ENCODE results near the gene MYL9. TPM values are rescaled to one million over a fixed set of nuclear protein-coding genes. Genes with fewer than 3 reads are reported as not detected.
"Not testable (repeated sequence)": the region's sequence is repeated elsewhere in the genome, so short reads cannot be mapped to it uniquely, and the experiment has no call there.

Gene MYL9
- total RNA-seq, 2 experiments from 2014 or later: not detected

GRCh38 chr20:36562724-36563123 is 21.4 kb downstream of the MYL9 start:
- ChIA-PET CTCF (no interaction called here), POLR2A (no interaction called here)
- peaks cover 9% of the 10 kb centered on the region for H3K36me3 Mint-ChIP-seq (ENCODE audit: low read depth)
- no peaks in the 10 kb centered on the region for H3K27me3 Mint-ChIP-seq
- DNase-seq (no peak), ATAC-seq (no peak)
- peaks cover 7% of the 10 kb centered on the region for H3K9me3 Mint-ChIP-seq
- H3K4me1 Mint-ChIP-seq (ENCODE audit: low read depth): peaks cover 3% of the 10 kb centered on the region
- intact Hi-C loops (cut with micrococcal nuclease): no loop called here
- H3K4me3 Mint-ChIP-seq: no peak overlapping the region
- TF ChIP-seq CTCF (IDR thresholded peaks at IDR 0.05): no peak
- H3K27ac Mint-ChIP-seq: no peak overlapping the region

DNA sequence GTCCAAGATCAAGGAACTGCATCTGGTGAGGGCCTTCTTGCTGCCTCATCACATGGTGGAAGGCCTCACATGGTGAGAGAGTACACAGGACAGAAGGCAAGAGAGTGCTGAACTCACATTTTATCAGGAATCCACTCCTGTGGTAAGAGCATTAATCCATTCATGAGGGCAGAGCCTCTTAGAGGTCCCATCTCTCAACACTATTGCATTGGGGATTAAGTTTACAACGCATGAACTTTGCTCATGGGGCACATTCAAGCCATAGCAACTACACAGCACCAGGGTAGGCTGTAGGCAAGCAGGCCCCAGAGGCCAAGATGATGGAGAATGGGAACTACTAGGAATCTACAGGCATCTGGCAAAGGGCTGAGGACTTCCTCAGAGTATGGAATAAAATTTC is 22.1 kb downstream of the MYL9 start:
- no peak overlapping the region for H3K4me3 Mint-ChIP-seq
- peaks cover 7% of the 10 kb centered on the region for H3K9me3 Mint-ChIP-seq
- TF ChIP-seq CTCF (IDR thresholded peaks at IDR 0.05): no peak
- intact Hi-C loops (cut with micrococcal nuclease): no loop called here
- ChIA-PET CTCF (no interaction called here), POLR2A (no interaction called here)
- H3K27me3 Mint-ChIP-seq: no peaks in the 10 kb centered on the region
- DNase-seq (no peak), ATAC-seq (no peak)
- peaks cover 9% of the 10 kb centered on the region for H3K36me3 Mint-ChIP-seq (ENCODE audit: low read depth)
- H3K4me1 Mint-ChIP-seq (ENCODE audit: low read depth): peaks cover 3% of the 10 kb centered on the region
- no peak overlapping the region for H3K27ac Mint-ChIP-seq

DNA sequence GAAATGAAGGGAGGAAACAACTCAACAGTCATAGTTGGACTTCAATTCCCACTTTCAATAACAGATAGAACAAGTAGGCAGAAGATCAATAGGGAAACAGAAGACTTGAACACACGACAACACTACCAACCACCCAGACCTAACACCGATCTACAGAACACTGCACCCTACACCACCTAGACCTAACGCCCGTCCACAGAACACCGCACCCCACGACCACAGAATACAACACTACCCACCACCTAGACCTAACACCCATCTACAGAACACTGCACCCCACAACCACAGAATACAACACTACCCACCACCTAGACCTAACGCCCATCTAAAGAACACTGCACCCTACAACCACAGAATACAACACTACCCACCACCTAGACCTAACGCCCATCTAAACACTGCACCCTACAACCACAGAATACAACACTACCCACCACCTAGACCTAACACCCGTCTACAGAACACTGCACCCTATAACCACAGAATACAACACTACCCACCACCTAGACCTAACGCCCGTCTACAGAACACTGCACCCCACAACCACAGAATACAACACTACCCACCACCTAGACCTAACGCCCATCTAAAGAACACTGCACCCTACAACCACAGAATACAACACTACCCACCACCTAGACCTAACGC is 22.9 kb downstream of the MYL9 start:
- not testable (repeated sequence) for H3K9me3 Mint-ChIP-seq; ATAC-seq; H3K4me1 Mint-ChIP-seq (ENCODE audit: low read depth)

GRCh38 chr20:36564726-36565121 is 23.4 kb downstream of the MYL9 start:
- CTCF ChIA-PET; H3K4me1 Mint-ChIP-seq (ENCODE audit: low read depth); H3K9me3 Mint-ChIP-seq; H3K36me3 Mint-ChIP-seq (ENCODE audit: low read depth); ATAC-seq; H3K4me3 Mint-ChIP-seq; POLR2A ChIA-PET; intact Hi-C loops (cut with micrococcal nuclease); H3K27me3 Mint-ChIP-seq: not testable (repeated sequence)
- peak; percentile 13 for DNase-seq
- H3K27ac Mint-ChIP-seq: peak overlapping the region; percentile 66

More for the DNA sequence above, 22.9 kb downstream of the MYL9 start:
- POLR2A ChIA-PET; H3K36me3 Mint-ChIP-seq (ENCODE audit: low read depth); intact Hi-C loops (cut with micrococcal nuclease); CTCF ChIA-PET; H3K4me3 Mint-ChIP-seq; H3K27ac Mint-ChIP-seq; H3K27me3 Mint-ChIP-seq; DNase-seq: not testable (repeated sequence)

DNA sequence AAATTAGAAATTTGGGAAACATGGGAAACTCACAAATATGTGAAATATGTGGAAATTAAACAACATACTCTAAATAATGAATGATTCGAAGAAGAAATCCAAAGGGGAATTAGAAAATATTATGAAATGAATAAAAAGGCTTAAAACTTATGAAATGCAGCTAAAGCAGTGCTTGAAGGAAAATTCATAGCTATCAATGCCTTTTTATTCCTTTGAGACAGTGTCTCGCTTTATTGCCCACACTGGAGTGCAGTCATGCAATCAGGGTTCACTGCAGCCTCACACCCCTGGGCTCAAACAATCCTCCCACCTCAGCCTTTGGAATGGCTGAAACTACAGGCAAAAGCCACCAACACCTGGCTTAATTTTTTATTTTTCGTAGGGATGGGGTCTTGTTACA is 24.2 kb downstream of the MYL9 start:
- peaks cover 9% of the 10 kb centered on the region for H3K36me3 Mint-ChIP-seq (ENCODE audit: low read depth)
- no peak overlapping the region for H3K4me3 Mint-ChIP-seq
- H3K4me1 Mint-ChIP-seq (ENCODE audit: low read depth): peaks cover 3% of the 10 kb centered on the region
- DNase-seq (no peak), ATAC-seq (no peak)
- POLR2A ChIA-PET: no interaction called here
- no peak for TF ChIP-seq CTCF (IDR thresholded peaks at IDR 0.05)
- intact Hi-C loops (cut with micrococcal nuclease): no loop called here
- peaks cover 7% of the 10 kb centered on the region for H3K9me3 Mint-ChIP-seq
- H3K27me3 Mint-ChIP-seq: no peaks in the 10 kb centered on the region
- CTCF ChIA-PET: interaction anchor here (1.2 kb wide), 1 partner anchor 12 kb away, joined by 3 read pairs; no protein-coding TSS in a partner anchor
- no peak overlapping the region for H3K27ac Mint-ChIP-seq

- peaks cover 13% of the 10 kb centered on the region for H3K4me1 Mint-ChIP-seq (ENCODE audit: low read depth)
- intact Hi-C loops (cut with micrococcal nuclease): loop anchor here (5.0 kb wide), 1 partner anchor 37 kb away; the partner anchor contains the start of gene RAB5IF
- peaks cover 11% of the 10 kb centered on the region for H3K36me3 Mint-ChIP-seq (ENCODE audit: low read depth)
- peaks cover 4% of the 10 kb centered on the region for H3K9me3 Mint-ChIP-seq
- TF ChIP-seq CTCF (IDR thresholded peaks at IDR 0.05): no peak
- ATAC-seq (no peak), DNase-seq (no peak)
- POLR2A ChIA-PET: interaction anchor here (13.8 kb wide), 1 partner anchor 21 kb away, joined by 214 read pairs; no protein-coding TSS in a partner anchor
- H3K27ac Mint-ChIP-seq: no peak overlapping the region
- H3K27me3 Mint-ChIP-seq: no peaks in the 10 kb centered on the region
- CTCF ChIA-PET: interaction anchor here (1.0 to 2.2 kb wide), 5 partner anchors 11 to 36 kb away, joined by 3 to 9 read pairs (median 3); partner anchors contain the start of gene RAB5IF
- H3K4me3 Mint-ChIP-seq: no peak overlapping the region
Observed at GRCh38 chr20:36569847-36570429, 28.6 kb downstream of the MYL9 start.
